ENCODE results near the gene ZNF33A. TPM values are rescaled to one million over a fixed set of nuclear protein-coding genes. Genes with fewer than 3 reads are reported as not detected.
"Not testable (repeated sequence)": the region's sequence is repeated elsewhere in the genome, so short reads cannot be mapped to it uniquely, and the experiment has no call there.

ZNF33A gene
- 15.6 TPM for total RNA-seq

DNA sequence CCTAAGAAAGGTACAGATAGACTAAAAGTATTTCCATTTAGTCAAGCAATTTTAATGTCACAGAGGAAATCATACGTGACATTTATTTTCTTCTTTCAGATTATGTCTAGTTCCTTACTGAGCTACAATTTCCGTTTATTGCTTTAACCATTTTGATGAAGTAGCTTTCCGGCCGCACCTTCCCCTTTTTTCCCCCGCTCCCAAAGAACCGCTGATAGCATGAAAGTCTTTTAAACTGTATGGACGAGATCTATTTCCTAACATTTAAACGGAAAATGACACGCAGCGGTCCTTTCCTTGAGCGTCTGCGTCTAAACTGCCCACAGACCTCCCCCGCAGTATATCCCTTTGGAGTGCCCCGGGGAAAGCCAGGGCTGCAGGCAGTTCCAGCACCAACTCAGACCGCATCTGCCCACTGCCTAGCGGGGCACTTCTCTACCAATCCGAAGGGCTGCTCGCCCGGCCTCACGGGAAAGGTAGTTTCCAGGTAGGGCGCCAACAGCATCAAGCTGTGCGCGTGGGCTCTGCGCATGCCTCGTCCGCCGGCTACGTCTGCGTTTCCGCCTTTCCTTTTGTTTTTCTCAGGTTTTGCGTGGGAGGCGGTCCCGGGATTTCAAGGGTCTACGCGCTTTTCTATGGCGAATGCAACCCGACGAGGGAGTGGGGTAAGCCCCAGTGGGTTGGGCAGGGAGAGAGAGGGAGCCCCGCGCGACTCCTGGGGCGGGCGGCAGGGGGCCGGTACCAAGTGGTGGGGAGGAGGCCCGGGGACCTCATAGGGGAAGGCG, at the start of gene ZNF33A:
TSS of gene ZNF33A (plus strand) at position 557 of the 785 bp plus-strand sequence. CDS start 1,667 bp downstream, outside the sequence.
- DNase-seq (ENCODE audit: low read depth in 2 of 3, low spot score in 2 of 3) = peak; percentile 87 to 96 (median 93)

DNA sequence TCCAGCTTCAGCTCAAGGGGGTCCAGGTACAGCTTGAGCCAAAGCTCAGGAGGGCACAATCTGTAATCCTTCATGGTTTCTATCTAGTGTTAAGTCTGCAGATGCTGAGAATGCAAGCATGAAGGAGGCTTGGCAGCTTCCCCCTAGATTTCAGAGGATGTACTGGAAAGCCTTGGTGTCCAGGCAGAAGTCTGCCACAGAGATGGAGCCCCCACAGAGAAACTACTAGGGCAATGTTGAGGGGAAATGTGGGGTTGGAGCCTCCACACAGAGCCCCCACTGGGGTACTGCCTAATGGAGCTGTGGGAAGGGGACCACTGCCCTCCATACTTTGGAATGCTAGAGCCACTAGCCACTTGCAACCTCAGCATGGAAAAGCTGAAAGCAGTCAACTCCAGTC, 45.5 kb upstream of the ZNF33A start:
- DNase-seq (ENCODE audit: low read depth in 2 of 3, low spot score in 2 of 3) = no peak

DNA sequence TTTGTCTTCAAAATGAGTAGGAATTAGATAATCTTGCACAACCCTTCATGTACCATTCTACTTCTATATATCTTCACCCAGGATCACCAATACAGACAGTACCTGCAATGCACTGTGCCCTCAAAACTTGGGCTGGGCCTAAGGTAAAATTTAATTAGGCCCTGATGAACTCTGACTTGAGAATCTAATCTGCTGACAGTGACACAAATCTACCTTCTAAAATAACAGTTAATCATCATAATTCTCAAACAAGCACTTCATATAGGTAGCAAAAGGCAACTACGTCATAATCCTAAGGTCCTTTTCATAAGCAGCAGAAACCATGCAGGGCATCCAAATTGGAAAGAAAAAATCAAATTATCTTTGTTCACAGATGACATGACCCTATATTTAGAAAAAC, 38.1 kb upstream of the ZNF33A start:
- DNase-seq (ENCODE audit: low read depth in 2 of 3, low spot score in 2 of 3) = no peak

DNA sequence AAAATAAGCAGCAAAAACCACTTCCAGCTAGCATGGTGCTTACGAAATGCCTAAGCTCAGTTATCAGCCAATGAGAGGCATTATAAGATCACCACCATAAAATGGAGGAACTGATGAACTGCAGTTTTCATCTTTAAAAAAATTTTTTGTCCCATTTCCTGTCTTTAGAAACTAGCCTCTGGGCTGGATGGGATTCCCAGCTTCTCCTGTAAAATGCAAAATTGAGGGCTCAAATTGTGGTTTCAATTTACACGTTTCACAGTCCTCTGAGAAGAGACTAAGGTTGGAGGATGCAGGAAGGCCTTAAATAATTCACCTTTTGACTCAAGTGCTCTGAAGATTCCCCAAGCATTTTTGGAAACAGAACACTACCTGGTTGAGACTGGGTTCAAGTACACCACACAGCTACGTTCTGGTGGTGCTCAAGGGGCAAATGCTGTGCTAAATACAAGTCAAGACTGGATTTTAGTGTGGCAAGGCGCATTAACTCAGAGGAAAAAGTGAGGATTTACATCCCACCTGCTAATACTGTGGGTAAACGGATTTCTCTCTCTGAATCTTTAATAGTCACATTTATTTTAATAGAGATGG, 35.0 kb upstream of the ZNF33A start:
- peak in 2 of 3 donors; percentile 10 to 37 for DNase-seq (ENCODE audit: low read depth in 2 of 3, low spot score in 2 of 3)

DNA sequence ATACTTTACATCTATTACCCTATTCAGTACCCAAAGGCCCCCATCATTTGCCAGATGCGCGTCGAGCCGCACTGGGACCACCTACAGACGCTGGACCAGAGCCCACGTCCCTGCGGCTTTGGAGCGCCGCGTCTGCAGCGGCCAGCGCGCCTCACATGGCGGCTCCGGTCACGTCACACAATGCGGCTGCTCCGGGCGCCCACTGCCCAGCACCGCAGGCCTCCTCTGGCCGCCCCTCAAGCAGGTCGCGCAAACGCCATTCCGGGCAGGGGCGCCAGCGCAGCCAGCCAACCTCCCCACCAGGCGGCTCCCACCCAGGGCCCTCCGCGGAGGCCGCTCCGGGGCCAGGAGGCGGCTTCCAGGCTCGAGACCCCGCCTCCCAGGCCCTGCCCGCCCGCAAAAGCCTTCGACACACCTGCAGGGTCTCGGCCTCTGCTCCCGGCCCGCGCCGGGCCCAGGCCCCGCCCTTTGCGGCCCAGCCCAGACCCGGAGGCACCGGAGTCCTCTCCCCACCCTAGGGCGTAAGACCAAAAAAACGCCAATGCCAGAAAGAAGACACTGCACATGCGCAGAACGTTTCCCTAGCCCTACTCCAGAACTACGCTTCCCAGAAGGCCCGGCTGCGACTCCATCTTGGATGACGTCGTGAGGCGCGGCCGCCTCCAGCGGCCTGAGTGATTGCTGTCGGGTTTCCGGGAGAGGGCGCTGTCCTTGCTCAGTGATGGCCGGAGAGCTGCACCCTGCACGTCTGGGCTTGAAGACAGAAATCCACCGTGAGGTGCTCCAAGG, 34.2 kb upstream of the ZNF33A start, which contains the start of gene ZNF25:
TSS of gene ZNF25 (minus strand) at position 557 of the 789 bp plus-strand sequence. CDS start 4,925 bp downstream, outside the sequence.
- peak; percentile 97 to 100 (median 100) for DNase-seq (ENCODE audit: low read depth in 2 of 3, low spot score in 2 of 3)

DNA sequence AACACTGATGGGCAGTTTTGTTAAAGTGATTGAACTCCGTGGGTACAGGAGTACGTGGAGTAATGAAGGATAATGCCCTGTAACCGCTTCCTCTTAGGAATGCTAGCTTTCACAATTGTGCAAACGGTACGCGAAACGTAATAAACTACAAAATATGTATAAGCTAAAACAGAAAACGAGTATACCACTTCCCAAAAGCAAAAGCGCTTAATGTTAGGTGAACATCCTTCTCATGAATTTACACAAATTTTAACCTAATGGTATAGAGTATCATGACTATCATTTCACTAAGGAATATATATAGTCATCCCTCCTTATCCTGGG, 33.6 kb upstream of the ZNF33A start:
- DNase-seq (ENCODE audit: low read depth in 2 of 3, low spot score in 2 of 3) = no peak

DNA sequence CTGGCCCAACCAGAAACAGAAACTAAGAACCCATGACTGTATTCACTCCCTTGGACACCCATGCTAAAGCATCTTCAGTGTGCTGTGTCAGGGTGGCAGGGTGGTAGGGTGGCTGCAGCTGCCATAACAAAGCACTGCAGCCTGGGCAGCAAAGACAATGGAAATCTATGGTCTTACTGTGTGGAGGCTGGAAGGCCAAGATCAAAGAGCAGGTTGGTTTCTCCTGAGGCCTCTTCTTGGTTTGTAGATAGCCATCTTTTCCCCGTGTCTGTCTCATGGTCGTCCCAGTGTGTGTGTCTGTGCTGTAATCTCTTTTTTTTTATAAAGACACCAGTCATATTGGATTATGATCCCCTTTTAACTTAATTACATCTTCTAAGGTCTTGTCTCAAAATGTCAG, 18.8 kb upstream of the ZNF33A start:
- no peak for DNase-seq (ENCODE audit: low read depth in 2 of 3, low spot score in 2 of 3)

DNA sequence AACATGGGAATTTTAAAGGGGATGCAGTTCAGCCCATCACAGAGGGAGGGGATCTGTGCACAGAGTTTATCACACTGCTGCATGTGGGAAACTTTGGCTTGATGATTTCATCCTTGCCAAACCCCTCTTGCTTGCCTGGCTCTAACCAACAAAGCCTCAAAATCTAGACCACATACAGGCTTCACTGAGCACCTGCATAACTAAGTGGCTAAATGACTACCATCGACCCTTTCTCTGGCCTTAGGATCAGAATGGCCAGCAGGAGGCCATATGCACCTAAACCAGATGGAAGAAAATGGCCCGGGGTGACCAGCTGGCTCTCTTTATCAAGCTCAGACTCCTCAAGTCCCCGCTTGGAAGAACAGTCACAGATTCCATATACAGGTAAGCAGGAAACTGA, 18.4 kb upstream of the ZNF33A start:
- no peak for DNase-seq (ENCODE audit: low read depth in 2 of 3, low spot score in 2 of 3)

DNA sequence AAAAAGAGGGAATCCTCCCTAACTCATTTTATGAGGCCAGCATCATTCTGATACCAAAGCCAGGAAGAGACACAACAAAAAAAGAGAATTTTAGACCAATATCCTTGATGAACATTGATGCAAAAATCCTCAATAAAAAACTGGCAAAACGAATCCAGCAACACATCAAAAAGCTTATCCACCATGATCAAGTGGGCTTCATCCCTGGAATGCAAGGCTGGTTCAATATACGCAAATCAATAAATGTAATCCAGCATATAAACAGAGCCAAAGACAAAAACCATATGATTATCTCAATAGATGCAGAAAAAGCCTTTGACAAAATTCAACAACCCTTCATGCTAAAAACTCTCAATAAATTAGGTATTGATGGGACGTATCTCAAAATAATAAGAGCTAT, 11.6 kb upstream of the ZNF33A start:
- DNase-seq (ENCODE audit: low read depth in 2 of 3, low spot score in 2 of 3) = not testable (repeated sequence)

DNA sequence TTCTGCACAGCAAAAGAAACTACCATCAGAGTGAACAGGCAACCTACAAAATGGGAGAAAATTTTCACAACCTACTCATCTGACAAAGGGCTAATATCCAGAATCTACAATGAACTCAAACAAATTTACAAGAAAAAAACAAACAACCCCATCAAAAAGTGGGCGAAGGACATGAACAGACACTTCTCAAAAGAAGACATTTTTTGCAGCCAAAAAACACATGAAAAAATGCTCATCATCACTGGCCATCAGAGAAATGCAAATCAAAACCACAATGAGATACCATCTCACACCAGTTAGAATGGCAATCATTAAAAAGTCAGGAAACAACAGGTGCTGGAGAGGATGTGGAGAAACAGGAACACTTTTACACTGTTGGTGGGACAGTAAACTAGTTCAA, 10.0 kb upstream of the ZNF33A start:
- DNase-seq (ENCODE audit: low read depth in 2 of 3, low spot score in 2 of 3) = not testable (repeated sequence)

DNA sequence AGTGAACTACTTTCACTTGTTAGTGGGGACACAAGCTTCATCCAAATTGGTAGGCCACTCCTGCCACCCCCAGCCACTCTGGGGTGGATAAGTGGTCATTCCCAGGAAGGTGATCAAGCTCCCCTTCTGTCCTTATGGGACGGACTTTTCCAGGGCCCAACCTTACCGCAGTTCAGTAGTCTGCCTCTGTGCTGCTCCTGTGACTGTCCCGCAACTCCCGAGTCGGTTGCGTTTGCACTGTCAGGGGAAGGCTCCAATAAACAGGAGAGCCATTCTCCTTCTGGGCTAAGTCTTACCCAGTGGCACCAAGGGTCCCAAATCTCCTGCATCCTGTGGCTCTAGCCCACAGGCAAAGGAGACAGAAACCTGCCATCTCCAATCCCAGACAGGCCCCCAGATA, 7.4 kb upstream of the ZNF33A start:
- DNase-seq (ENCODE audit: low read depth in 2 of 3, low spot score in 2 of 3) = no peak

DNA sequence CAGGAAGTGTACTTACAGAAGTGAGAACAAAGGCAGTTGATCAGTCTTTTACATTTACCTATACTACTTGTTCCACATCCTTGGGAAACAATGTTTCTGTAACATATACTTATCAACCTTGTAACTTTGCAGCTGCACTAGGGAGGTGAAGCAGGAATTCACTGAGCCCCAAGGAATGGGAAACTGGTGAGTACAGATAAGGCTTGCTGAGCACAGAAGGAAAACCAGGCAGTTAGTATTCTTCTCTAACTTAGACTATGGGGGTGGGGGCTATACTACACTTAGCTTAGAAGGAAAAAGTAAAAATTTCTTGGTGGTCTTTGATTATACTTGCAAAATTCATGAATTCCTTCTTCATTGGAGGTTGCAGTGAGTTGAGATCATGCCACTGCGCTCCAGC, 6.9 kb upstream of the ZNF33A start:
- DNase-seq (ENCODE audit: low read depth in 2 of 3, low spot score in 2 of 3) = no peak

DNA sequence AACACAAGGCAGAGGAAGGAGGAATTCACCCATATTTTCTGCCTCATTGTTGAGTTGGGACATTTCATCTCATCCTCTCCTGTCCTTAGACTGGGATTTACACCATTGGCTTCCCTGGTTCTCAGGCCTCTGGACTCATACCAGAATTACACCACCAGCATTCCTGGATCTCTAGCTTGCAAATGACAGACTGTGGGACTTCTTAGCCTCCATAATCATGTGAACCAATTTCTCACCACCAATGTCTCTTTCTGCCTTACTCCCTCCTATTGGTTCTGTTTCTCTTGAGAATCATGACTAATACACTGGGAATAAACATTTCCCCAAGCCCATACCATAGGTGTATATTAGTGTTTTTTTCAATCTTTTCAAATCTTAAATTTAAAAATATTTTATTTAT, 2.9 kb upstream of the ZNF33A start:
- no peak for DNase-seq (ENCODE audit: low read depth in 2 of 3, low spot score in 2 of 3)

DNA sequence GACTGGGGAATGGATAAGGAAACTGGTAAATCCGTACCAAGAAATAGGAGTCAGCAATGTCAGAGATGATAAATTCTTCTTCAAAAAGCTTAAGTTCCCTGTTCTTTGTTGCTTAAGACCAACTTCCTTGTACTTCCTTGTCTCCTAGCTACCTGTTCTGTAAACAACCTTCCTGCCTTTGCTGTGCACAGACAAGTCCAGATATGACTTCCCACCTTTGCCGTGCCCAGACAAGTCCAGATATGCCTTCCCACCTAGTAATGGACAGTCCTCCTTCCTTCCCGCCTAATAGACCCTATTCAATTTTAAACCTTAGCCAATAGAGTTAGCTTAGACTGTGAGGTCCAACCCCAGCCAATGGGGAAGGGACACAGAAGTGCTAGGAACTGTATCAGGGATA, 2.5 kb upstream of the ZNF33A start:
- no peak for DNase-seq (ENCODE audit: low read depth in 2 of 3, low spot score in 2 of 3)

DNA sequence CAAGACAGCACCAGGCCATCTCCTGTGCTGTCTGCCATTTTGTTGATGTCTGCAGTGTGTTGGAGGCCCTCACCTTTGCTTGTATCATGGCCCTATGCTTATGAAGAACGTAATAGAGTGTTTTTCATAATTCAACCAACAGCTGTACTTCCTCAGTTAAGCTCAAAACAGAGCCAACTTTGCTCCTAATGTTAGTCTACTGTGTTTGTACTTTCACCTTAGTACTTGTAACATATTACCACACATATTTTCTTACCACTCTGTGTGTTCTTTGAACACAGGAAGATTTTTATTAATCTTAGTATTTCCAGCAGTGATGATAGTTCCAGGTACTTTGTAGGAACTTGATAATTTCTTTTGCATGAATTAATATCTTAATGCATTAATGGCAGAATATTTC, 5.9 kb downstream of the ZNF33A start:
- no peak for DNase-seq (ENCODE audit: low read depth in 2 of 3, low spot score in 2 of 3)

DNA sequence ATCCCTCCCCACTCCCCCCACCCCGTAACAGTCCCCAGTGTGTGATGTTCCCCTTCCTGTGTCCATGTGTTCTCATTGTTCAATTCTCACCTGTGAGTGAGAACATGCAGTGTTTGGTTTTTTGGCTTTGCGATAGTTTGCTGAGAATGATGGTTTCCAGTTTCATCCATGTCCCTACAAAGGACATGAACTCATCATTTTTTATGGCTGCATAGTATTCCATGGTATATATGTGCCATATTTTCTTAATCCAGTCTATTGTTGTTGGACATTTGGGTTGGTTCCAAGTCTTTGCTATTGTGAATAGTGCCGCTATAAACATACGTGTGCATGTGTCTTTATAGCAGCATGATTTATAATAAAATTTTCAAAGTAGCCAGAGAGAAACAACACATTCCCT, 8.6 kb downstream of the ZNF33A start:
- not testable (repeated sequence) for DNase-seq (ENCODE audit: low read depth in 2 of 3, low spot score in 2 of 3)

DNA sequence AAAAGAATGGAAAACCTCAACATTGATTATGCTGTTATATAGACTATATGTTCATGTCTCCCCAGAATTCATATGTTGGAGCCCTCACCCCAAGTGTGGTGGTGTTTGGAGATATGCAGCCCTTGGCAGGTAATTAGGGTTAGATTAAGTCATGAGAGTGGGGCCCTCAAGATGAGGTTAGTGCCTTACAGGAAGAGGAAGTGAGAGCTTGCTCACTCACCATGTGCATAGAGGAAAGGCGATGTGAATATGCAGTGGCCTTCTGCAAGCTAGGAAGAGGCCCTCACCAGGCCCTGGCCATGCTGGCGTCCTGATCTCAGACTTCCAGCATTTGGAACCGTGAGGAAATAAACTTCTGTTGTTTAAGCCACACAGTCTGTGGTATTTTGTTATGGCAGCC, 14.8 kb downstream of the ZNF33A start:
- no peak for DNase-seq (ENCODE audit: low read depth in 2 of 3, low spot score in 2 of 3)

DNA sequence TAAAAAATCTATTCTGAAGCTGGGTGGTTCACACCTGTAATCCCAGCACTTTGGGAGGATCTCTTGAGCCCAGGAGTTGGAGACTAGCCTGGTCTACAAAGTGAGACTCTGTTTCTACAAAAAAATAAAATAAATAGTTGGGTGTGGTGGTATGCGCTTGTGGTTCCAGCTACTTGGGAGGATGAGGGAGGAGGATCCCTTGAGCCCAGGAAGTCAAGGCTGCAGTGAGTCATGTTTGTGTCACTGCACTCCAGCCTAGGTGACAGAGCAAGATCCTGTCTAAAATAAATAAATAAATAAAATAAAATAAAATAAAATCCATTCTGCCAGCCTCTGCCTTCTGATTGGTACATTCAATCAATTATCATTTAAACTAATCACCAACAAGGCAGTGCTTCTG, 17.5 kb downstream of the ZNF33A start:
- DNase-seq (ENCODE audit: low read depth in 2 of 3, low spot score in 2 of 3) = no peak

DNA sequence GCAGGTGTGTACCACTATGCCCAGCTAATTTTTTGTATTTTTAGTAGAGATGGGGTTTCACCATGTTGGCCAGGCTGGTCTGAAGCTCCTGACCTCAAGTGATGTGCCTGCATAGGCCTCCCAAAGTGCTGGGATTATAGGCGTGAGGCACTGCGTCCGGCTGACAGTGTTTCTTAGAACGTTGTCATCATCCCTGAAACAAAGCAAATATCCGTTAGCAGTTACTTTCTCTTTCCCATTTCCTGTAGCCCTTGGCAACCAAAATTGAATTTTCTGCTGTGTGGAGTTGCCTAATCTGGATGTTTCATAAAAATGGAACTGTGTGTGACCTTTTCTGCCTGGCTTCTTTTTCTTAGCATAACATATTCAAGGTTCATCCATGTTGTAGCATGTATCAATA, 22.4 kb downstream of the ZNF33A start:
- no peak for DNase-seq (ENCODE audit: low read depth in 2 of 3, low spot score in 2 of 3)

DNA sequence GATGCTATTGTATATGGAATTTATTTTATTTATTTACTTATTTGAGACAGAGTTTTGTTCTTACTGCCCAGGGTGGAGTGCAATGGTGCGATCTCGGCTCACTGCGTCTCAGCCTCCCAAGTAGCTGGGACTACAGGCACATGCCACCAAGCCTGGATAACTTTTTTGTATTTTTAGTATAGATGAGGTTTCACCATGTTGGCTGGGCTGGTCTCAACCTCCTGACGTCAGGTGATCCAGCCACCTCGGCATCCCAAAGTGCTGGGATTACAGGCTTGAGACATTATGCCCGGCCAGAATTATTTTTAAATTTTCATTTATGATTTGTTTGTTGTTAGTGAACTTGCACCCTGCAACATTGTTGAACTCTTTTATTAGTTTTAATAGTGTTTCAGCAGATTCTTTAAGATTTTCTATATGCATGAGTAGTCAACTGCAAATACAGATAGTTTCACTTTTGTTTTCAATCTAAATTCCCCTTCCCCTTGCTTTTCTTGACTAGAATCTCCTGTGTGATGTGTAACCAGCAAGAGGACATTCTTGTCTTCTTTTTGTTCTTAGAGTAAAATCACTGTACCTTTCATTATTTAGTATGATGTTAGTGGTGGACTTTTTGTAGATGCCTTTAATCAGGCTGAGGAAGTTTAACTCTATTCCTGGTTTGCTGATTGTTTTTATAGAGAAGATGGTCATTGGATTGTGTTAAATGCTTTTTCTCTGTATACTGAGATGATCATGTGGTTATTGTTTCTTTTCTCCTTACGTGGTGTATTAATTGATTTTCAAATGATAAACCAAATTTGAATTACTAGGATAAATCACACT, 27.8 kb downstream of the ZNF33A start:
- peak in 1 of 3 donors; percentile 11 for DNase-seq (ENCODE audit: low read depth in 2 of 3, low spot score in 2 of 3)

DNA sequence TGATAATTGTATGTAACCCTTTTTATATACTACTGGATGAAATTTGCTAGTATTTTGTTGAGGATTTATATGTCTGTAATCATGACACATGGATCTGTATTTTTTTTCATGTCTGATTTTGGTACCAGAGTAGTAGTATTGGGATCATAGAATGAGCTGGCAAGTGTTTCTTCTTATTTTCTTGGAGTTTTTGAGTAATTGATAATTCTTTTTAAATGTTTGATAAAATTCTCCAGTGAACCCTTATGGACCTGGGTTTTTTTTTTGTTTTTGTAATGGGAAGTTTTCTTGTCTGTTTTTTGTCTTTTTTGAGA, 28.4 kb downstream of the ZNF33A start:
- DNase-seq (ENCODE audit: low read depth in 2 of 3, low spot score in 2 of 3) = no peak

Data from hematopoietic multipotent progenitor cell (in vitro differentiated cells).